ENCODE data around the gene UBAP1.
"Not testable (repeated sequence)": the region's sequence is repeated elsewhere in the genome, so short reads cannot be mapped to it uniquely, and the experiment has no call there.

Gene UBAP1

GRCh38 chr9:34272101-34272541 lies 93.3 kb downstream of the UBAP1 start:
- DNase-seq, result no peak

DNA sequence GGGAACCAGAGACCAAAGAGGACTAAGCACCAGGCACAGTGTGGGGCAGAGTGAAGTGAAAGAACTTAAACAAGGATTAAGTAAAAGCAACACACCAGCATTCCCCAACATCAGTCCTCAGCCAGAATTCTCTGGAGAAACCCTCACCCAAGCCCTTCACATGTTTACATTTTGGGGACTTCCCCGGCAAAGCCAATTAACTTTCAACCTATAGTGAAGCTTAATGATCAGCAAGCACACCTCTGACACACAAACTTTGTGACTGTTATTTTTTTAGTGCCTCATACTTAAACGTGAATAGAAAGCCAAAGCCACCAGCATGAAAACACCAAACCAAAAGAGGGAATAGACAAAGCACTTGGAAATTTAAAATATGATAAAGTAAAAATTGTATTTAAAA lies 94.7 kb downstream of the UBAP1 start:
- not testable (repeated sequence) for DNase-seq

DNA sequence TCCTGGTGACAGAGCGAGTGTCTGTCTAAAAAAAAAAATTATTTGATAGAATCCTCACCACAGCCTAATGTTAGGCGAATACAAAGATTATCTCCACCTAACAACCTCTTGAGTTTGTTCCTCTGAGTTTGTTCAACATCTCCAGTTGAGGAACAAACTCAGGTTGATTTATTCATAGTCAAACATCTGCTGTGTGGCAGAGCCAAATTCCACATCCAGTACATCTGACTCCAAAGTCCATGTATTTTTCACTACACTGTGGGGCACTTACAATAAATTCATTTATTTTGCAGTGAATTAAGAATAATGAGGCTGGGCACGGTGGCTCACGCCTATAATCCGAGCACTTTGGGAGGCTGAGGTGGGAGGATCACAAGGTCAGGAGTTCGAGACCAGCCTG lies 97.0 kb downstream of the UBAP1 start:
- DNase-seq, result no peak

DNA sequence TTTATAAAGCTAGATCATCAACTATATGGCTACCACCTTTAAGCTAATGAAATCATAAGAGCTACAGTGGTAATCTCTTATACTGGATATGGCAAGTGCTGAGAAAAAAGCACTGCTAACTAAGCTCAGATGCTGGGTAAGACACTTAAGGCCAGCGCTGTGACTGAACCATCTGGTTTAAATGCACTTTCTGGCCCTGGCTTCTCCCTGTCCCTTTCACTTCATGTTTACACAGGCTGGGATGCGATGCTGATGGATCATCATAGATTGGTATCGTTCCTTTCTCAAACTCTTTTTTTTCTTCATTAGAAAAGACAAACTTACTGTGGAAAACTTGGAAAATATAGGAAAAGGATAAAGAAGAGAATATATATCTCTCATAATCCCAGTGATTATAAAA lies 97.9 kb downstream of the UBAP1 start:
- DNase-seq, result no peak

DNA sequence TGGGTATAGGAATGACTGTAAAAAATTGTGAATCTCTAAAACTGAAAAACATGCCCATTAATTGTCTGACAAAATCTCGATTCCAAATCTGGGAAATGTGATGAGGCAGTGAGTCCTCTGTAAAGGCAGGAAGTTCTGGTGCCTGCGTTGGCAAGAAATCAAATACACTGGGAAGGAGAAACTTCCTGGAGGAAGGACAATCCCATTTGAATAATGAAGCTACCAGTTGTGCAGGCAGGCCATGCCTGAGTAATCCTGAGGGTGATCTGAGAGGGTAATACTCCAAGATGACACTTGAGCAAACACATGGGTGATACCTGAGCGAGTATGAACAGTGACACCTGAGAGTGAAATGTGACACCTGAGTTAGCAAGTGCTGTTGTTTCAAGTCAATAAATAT lies 100.6 kb downstream of the UBAP1 start:
- no peak for DNase-seq

- no peak for DNase-seq
Measured at GRCh38 chr9:34282096-34282495, 103.3 kb downstream of the UBAP1 start.

- no peak for DNase-seq
Measured at GRCh38 chr9:34289159-34289558, 110.3 kb downstream of the UBAP1 start.

DNA sequence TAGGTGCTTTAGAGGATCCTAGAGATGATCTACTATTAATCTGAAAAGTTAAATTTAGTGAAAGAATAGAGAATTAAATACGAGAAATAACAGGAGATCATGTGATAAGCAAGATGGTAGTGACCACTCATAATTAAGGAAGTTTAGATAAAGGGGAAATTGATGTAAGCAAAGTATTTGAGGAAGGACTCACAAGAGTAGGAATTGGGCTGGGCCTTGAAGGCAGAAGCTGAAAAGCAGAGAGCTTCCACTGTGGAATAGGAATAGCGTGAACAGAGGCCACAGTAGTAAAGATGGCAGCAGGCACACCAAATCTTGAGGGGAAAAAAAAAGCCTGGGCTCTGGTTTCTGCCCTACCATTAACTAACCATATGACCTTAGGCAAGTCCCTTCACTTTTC lies 112.2 kb downstream of the UBAP1 start:
- DNase-seq, result no peak

- DNase-seq, result no peak
Measured at GRCh38 chr9:34291423-34291822, 112.6 kb downstream of the UBAP1 start.

- DNase-seq, result no peak
Measured at GRCh38 chr9:34292552-34292951, 113.7 kb downstream of the UBAP1 start.

DNA sequence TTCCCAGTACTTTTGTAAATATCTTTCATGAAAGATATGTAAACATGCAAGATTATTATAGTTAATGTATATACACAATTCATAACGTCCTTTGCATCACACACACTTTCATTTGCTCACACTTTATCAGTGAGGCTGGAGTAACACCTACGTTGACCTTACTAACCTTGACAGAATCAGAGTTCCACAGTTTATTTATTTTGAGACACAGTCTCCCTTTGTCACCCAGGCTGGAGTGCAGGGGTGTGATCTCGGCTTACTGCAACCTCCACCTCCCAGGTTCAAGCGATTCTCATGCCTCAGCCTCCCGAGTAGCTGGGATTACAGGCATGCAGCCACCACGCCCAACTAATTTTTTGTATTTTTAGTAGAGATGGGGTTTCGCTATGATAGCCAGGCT lies 122.2 kb downstream of the UBAP1 start:
- DNase-seq, result not testable (repeated sequence)
